Mesothelial cell of epicardium (in vitro differentiated cells): ENCODE data around the gene TFB1M. TPM values are rescaled to one million over a fixed set of nuclear protein-coding genes. Genes with fewer than 3 reads are reported as not detected.

ENCODE experiments used
- DNase-seq, 2 experiments: peaks; one replicate each; pipeline ENCODE4 v3.0.0; 2021; ENCODE audit warnings: low spot score in 2 of 2; ENCODE audit not compliant: unreplicated experiment in 2 of 2
- H3K27ac Mint-ChIP-seq: 2 replicates; pipeline ENCODE4 v1.8.0; 2021; ENCODE audit warnings: mixed read lengths
- H3K27me3 Mint-ChIP-seq: 2 replicates; pipeline ENCODE4 v1.8.0; 2021; ENCODE audit warnings: low read depth, mixed read lengths
- H3K36me3 Mint-ChIP-seq: 2 replicates; pipeline ENCODE4 v1.8.0; 2021; ENCODE audit warnings: mixed read lengths
- H3K4me1 Mint-ChIP-seq: 2 replicates; pipeline ENCODE4 v1.8.0; 2021; ENCODE audit warnings: mixed read lengths
- H3K4me3 Mint-ChIP-seq: 2 replicates; pipeline ENCODE4 v1.8.0; 2021; ENCODE audit warnings: mild to moderate bottlenecking, moderate library complexity, mixed read lengths
- H3K9me3 Mint-ChIP-seq: 2 replicates; pipeline ENCODE4 v1.8.0; 2021; ENCODE audit warnings: mixed read lengths
- total RNA-seq: library from RNA; stranded (reverse); gene quantifications from 3 replicates; pipeline ENCODE4 v1.2.1, GENCODE V29; 2021
- TF ChIP-seq, protein P1 (sequence below): fragments of 200-600 bp; sonication (generic); IDR thresholded peaks from one replicate; pipeline ENCODE4 v1.5.0; 2021; ENCODE audit warnings: antibody characterized with exemption; ENCODE audit not compliant: unreplicated experiment

The TFB1M gene
- total RNA-seq, 1 donor from 2014 or later = 27.9 TPM

GRCh38 chr6:155351273-155352129, 37.2 kb upstream of the TFB1M start:
- TF ChIP-seq, protein P1, sequence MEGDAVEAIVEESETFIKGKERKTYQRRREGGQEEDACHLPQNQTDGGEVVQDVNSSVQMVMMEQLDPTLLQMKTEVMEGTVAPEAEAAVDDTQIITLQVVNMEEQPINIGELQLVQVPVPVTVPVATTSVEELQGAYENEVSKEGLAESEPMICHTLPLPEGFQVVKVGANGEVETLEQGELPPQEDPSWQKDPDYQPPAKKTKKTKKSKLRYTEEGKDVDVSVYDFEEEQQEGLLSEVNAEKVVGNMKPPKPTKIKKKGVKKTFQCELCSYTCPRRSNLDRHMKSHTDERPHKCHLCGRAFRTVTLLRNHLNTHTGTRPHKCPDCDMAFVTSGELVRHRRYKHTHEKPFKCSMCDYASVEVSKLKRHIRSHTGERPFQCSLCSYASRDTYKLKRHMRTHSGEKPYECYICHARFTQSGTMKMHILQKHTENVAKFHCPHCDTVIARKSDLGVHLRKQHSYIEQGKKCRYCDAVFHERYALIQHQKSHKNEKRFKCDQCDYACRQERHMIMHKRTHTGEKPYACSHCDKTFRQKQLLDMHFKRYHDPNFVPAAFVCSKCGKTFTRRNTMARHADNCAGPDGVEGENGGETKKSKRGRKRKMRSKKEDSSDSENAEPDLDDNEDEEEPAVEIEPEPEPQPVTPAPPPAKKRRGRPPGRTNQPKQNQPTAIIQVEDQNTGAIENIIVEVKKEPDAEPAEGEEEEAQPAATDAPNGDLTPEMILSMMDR = no peak
- no peak overlapping the region for H3K27ac Mint-ChIP-seq
- no peak overlapping the region for H3K4me3 Mint-ChIP-seq
- peaks cover 31% of the 10 kb centered on the region for H3K9me3 Mint-ChIP-seq
- peaks cover 4% of the 10 kb centered on the region for H3K27me3 Mint-ChIP-seq
- DNase-seq = no peak
- no peaks in the 10 kb centered on the region for H3K36me3 Mint-ChIP-seq
- no peaks in the 10 kb centered on the region for H3K4me1 Mint-ChIP-seq

DNA sequence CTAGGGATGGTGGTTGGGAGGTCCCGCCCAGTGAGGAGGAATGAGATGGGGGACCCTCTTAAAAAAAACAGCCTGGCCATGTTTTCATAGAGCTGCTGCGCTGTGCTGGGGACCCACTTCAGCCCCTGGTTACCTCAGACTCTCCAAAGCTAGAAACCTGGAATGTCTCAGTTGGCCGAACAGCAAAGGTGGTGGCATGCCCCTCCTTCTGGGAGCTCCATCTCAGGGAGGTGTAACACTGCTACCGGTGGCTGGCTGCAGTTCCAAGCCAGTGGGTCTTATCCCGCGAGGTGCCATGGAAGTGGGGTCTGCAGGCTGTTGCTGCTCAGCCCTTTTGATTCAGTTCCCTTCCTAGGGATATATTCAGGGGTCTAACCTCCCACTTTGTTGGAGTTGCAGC, 35.7 kb upstream of the TFB1M start:
- H3K4me3 Mint-ChIP-seq = no peak overlapping the region
- TF ChIP-seq, protein P1 = no peak
- H3K27me3 Mint-ChIP-seq = peaks cover 4% of the 10 kb centered on the region
- no peak for DNase-seq
- no peaks in the 10 kb centered on the region for H3K4me1 Mint-ChIP-seq
- H3K36me3 Mint-ChIP-seq = no peaks in the 10 kb centered on the region
- H3K9me3 Mint-ChIP-seq = peaks cover 40% of the 10 kb centered on the region
- H3K27ac Mint-ChIP-seq = no peak overlapping the region

- Mint-ChIP-seq H3K27ac (no peak overlapping the region), H3K9me3 (peaks cover 37% of the 10 kb centered on the region), H3K4me1 (no peaks in the 10 kb centered on the region), H3K4me3 (no peak overlapping the region), H3K27me3 (peaks cover 4% of the 10 kb centered on the region), H3K36me3 (no peaks in the 10 kb centered on the region)
- DNase-seq = no peak
- TF ChIP-seq, protein P1 = no peak
Observed at GRCh38 chr6:155349129-155349528, 34.8 kb upstream of the TFB1M start.

- no peak overlapping the region for H3K4me3 Mint-ChIP-seq
- TF ChIP-seq, protein P1 = no peak
- H3K27me3 Mint-ChIP-seq = peaks cover 4% of the 10 kb centered on the region
- no peaks in the 10 kb centered on the region for H3K36me3 Mint-ChIP-seq
- peaks cover 30% of the 10 kb centered on the region for H3K9me3 Mint-ChIP-seq
- no peak for DNase-seq
- no peaks in the 10 kb centered on the region for H3K4me1 Mint-ChIP-seq
- no peak overlapping the region for H3K27ac Mint-ChIP-seq
Observed at GRCh38 chr6:155347800-155348199, 33.5 kb upstream of the TFB1M start.

DNA sequence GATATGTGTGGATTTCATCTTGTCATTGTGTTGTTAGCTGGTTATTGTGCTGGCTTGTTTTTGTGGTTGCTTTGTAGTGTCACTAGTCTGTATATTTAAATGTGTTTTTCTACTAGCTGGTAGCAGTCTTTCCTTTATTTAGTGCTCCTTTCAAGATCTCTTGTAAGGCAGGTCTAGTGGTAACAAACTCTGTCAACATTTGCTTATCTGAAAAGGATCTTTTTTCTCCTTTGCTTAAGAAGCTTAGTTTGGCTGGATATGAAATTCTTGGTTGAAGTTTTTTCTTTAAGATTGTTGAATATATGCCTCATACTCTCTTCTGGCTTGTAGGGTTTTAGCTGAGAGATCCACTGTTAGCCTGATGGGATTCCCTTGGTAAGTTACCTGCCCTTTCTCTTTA, 32.7 kb upstream of the TFB1M start:
- Mint-ChIP-seq H3K27me3 (peaks cover 4% of the 10 kb centered on the region), H3K27ac (no peak overlapping the region), H3K9me3 (peaks cover 30% of the 10 kb centered on the region), H3K36me3 (no peaks in the 10 kb centered on the region), H3K4me1 (no peaks in the 10 kb centered on the region), H3K4me3 (no peak overlapping the region)
- TF ChIP-seq, protein P1 = no peak
- DNase-seq = no peak
